Raji (cell line): ENCODE results near the gene NOL4L.

ENCODE experiments used
- POLR2A ChIP-seq: IDR thresholded peaks from 2 replicates; pipeline ENCODE4 v1.6.1; 2011; ENCODE audit warnings: low read depth, low read length, control low read depth; ENCODE audit not compliant: insufficient read depth

The NOL4L gene

DNA sequence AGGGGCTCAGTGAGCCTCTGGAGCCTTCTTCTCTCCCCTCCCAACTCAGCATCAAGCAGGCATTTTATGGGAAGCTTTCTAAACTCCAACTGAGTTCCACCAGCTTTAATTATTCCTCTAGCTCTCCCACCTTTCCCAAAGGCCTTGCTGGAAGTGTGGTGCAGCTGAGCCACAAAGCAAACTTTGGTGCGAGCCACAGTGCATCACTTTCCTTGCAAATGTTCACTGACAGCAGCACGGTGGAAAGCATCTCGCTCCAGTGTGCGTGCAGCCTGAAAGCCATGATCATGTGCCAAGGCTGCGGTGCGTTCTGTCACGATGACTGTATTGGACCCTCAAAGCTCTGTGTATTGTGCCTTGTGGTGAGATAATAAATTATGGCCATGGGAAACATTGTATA, 148.2 kb downstream of the NOL4L start:
- no peak for TF ChIP-seq POLR2A

DNA sequence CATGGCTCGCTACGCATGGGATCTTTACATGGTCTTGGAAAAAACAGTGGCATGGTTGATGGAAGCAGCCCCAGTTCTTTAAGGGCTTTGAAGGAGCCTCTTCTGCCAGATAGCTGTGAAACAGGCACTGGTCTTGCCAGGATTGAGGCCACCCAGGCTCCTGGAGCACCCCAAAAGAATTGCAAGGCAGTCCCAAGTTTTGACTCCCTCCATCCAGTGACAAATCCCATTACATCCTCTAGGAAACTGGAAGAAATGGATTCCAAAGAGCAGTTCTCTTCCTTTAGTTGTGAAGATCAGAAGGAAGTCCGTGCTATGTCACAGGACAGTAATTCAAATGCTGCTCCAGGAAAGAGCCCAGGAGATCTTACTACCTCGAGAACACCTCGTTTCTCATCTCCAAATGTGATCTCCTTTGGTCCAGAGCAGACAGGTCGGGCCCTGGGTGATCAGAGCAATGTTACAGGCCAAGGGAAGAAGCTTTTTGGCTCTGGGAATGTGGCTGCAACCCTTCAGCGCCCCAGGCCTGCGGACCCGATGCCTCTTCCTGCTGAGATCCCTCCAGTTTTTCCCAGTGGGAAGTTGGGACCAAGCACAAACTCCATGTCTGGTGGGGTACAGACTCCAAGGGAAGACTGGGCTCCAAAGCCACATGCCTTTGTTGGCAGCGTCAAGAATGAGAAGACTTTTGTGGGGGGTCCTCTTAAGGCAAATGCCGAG, 148.8 kb downstream of the NOL4L start:
- no peak for TF ChIP-seq POLR2A

DNA sequence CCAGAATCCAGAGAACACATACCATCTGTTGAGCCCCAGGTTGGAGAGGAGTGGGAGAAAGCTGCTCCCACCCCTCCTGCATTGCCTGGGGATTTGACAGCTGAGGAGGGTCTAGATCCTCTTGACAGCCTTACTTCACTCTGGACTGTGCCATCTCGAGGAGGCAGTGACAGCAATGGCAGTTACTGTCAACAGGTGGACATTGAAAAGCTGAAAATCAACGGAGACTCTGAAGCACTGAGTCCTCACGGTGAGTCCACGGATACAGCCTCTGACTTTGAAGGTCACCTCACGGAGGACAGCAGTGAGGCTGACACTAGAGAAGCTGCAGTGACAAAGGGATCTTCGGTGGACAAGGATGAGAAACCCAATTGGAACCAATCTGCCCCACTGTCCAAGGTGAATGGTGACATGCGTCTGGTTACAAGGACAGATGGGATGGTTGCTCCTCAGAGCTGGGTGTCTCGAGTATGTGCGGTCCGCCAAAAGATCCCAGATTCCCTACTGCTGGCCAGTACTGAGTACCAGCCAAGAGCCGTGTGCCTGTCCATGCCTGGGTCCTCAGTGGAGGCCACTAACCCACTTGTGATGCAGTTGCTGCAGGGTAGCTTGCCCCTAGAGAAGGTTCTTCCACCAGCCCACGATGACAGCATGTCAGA, 149.6 kb downstream of the NOL4L start:
- TF ChIP-seq POLR2A, result no peak

DNA sequence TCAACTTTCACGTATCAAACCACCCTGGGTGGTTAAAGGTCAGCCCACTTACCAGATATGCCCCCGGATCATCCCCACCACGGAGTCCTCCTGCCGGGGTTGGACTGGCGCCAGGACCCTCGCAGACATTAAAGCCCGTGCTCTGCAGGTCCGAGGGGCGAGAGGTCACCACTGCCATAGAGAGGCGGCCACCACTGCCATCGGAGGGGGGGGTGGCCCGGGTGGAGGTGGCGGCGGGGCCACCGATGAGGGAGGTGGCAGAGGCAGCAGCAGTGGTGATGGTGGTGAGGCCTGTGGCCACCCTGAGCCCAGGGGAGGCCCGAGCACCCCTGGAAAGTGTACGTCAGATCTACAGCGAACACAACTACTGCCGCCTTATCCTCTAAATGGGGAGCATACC, 150.7 kb downstream of the NOL4L start:
- TF ChIP-seq POLR2A, result no peak

DNA sequence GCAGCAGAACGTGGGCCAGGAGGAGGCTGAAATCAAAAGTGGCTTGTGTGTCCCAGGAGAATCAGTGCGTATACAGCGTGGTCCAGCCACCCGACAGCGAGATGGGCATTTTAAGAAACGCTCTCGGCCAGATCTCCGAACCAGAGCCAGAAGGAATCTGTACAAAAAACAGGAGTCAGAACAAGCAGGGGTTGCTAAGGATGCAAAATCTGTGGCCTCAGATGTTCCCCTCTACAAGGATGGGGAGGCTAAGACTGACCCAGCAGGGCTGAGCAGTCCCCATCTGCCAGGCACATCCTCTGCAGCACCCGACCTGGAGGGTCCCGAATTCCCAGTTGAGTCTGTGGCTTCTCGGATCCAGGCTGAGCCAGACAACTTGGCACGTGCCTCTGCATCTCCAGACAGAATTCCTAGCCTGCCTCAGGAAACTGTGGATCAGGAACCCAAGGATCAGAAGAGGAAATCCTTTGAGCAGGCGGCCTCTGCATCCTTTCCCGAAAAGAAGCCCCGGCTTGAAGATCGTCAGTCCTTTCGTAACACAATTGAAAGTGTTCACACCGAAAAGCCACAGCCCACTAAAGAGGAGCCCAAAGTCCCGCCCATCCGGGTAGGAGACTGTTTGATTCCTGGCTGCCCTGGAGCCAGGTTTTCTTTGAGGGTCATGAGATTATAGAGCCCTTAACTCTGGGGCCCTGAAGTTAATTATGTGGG, 151.7 kb downstream of the NOL4L start:
- TF ChIP-seq POLR2A, result no peak

DNA sequence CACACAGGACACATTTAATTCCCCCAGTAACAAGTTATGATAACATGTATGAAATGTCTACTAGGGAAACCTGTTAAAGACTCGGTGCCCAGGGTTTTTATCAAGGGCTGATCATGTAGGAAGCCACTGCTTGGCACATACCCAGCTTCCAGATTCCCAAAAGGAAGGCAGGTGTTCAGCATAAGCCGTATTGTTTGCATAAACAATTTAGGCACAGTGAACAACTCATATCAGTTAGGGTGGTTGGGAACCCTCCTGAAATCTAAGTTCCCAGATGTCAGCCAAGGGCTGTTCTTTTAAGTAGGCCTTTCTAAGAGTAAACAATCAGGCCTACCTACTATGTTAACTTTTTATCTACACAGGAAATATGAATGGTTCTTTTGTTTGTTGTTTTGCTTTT, 152.9 kb downstream of the NOL4L start:
- TF ChIP-seq POLR2A, result no peak

DNA sequence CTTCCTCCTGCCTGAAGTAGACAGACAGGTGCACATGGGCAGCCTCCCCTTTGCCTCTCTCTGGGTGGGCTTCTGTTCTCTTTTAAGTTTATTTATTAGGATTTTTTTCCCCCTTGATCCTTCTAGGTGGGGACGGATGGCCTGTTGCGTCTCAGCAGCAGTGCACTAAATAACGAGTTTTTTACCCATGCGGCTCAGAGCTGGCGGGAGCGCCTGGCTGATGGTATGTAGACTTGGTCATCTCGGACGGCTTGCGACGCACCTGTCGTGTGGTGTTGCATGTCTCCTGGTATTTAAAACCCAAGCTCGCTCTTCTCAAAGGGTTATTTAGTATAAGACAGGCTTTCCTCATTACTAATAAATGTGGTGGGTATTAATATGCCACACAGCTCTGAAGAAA, 153.7 kb downstream of the NOL4L start:
- no peak for TF ChIP-seq POLR2A

DNA sequence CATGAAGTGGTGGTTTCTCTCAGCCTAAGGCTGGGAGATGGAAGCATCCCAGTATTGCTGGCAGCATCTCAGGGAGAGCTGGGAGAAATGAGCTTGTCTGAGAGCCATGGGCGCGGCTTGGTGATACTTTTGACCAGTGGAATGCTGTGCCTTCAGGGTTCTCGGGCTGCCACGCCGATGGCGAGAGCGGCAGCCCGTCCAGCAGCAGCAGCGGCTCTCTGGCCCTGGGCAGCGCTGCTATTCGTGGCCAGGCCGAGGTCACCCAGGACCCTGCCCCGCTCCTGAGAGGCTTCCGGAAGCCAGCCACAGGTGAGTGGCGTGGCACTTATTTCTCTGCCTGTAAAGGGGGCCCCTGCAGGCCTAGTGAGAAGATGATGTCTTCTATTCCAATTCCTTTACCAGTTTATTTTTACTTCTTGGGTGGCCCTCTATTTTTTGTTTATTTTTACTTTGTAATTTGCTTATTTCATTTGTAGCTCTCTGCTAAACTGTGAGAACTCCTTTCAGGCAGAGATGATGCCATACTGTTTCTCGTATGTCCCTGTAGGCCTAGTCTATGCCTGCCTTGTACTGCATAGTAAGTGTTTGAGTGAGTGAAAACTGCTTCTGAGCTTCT, 155.3 kb downstream of the NOL4L start:
- TF ChIP-seq POLR2A, result no peak

DNA sequence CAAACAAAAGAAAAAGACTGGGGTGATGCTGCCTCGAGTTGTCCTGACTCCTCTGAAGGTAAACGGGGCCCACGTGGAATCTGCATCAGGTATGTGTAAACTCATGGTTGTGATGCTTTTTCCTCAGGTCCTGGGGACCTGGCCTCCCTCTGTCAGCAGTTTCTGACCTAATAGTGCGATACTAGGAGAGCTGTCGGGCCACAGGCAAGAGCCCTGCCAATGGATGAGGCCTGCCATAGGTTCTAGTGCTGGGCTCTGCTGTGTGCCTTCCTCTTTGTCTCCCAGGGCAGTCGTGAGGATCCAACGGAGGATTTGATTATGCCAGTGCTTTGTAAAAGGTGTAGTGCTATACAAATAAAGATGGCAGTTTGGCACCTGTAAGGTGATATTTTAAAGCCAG, 155.8 kb downstream of the NOL4L start:
- no peak for TF ChIP-seq POLR2A

DNA sequence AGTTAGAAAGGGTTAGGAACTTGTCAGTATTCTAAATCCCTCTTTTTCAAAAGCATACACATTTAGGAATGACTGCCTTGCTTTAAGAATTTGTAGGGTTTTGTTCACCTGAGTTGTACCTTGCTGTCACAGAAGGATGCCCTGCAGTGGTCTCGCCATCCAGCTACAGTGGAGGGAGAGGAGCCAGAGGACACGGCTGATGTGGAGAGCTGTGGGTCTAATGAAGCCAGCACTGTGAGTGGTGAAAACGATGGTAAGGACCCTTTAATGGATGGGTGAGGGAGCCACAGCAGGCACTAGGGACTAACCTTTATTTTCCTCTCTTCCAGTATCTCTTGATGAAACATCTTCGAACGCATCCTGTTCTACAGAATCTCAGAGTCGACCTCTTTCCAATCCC, 157.1 kb downstream of the NOL4L start:
- no peak for TF ChIP-seq POLR2A

DNA sequence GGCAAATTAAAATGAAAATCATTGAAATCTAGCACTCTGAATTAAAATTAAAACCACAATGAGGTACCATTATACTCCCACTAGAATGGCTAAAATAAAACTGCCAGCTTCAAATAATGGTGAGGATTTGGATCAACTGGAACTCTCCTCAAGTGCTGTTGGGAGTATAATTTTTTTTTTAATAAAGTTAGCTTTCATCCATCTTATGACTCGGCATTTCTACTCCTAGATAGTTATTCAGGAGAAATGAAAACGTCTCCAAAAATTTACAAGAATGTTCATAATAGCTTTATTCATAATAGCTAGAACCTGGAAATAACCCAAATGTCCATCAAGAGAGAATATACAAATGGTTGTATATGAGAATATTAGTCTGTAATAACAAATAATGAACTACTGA, 163.8 kb downstream of the NOL4L start:
- no peak for TF ChIP-seq POLR2A

DNA sequence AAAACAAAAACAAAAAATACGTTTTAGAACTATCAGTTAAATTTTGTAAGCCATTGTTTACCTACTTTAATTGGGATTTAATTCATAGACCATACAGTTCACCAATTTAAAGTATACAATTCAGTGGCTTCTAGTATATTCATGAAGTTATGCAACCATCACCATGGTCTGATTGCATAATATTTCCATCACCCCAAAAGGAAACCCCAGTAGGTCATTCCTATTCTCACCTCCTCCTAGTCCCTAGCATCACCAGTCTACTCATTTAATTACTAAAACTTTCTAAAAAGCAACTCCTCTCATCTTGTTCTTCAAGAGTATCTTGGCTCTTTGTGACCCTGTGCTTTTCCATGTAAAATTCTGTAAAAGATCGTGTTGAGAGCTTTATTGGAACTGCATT, 166.8 kb downstream of the NOL4L start:
- no peak for TF ChIP-seq POLR2A

DNA sequence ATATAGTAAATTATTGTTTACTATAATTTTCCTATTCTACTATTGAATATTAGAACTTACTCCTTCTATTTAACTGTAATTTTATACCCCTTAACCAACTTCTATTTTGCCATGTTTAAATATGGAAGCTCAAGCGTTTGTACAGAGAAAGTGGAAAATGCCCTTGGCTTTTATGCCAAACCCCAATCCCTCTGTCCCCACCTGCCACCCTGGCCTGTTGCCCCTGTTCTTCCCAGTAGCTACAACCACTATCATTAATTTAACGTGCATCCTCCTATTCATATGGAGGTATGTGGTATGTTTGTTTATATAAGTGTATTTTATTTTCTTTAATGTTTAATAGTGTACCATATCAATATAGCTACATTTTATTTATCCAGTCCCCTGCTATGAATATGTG, 168.9 kb downstream of the NOL4L start:
- TF ChIP-seq POLR2A, result no peak

DNA sequence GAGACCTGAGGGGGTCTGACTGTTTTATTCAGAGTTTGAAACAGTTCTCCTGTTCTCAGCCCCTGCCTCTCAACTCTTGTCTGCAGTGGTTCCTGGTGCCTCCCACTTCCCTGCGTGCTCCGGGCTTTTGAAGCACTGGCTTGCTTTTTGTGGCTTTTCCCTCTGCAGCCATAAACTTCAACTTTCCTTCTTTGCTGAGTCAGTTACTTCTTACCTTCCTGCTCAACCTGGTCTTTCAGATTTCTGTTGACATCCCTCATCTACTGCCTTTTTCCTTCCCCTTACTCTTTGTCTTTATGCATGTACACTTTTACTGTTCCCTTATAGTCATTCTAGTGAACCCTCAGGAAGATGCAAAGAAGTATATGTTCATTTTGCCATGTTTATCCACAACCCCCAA, 169.6 kb downstream of the NOL4L start:
- no peak for TF ChIP-seq POLR2A

DNA sequence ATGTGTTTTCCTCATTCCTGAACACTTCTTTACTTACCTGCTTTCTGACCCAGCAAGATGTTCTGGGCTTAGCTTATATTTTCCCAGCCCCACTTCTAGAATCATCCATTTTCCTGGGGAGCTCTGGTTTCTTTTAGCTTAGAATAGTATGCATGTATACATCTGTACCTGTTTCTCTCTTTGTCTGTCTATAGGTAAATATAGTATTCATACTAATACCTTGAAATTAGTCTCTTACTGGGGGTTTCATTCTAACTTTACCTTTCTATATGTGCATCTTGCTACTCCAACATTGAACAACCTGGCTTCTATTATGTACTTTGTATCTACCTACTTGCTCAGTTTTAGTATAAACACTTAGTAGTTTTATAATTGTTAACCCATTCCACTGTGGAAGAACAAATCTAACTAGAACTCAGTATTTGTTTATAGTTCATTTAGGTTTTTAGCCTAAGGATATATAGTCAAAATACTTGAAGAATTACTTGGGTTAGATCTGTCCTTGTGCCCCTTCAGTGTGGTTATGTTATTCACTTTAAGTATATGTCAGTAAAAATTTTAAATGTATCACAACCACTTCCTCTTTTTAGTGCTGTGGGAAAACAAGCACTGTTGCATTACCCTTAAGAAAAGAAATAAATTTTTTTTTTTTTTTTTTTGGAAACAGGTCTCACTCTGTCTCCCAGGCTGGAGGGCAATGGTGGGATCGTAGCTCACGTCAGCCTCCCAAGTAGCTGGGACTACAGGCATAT, 173.0 kb downstream of the NOL4L start:
- TF ChIP-seq POLR2A, result no peak
